ENCODE results near the gene C4orf36.

C4orf36 gene

DNA sequence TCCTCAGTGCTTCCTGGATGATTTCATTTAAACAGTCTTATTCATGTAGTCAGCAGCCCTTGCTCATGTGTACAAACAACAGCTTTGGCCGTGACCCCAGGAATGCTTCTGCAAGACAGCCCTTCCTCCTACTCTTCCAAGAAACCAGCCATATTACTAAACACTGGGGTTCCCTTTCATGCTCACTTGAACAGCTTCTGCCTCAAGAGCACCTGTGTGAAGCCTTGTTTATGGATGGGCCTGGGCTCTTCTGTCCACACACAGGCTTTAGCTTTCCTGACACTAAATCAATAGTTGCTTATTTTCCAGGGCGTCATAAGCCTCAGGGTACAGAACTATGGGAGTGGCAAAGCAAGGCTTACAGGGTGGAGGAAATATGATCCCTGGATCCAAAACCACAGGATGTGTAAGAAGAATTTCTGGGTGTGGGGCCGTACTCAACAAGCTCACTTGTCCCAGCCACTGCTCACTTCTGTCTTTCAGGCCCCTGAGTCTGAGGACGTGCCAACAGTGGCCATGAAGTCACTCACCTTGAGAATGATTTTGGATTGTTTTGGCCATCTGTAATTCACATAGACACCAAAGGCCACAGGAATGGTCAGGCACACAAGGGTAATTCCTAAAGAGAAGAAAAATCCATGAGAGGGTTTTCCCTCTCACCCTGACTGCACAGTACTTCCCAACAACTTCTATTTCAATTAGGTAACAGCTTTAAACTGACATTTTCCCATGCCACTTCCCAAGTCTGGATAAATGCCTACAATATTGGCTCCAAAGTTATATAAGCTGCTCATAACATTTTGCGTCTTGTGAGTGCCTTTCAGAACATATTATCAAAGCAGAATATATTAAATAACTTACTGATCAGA, 60.7 kb downstream of the C4orf36 start:
- CTCF ChIA-PET, result interaction anchor here (0.6 to 1.3 kb wide), 3 partner anchors 9 to 479 kb away, joined by 3 read pairs; no protein-coding TSS in a partner anchor
- DNase-seq (ENCODE audit: extremely low spot score), result peak; percentile 36
- TF ChIP-seq TARDBP (IDR thresholded peaks at IDR 0.05) (no peak), ARNT (IDR thresholded peaks at IDR 0.05) (no peak), FOXM1 (IDR thresholded peaks at IDR 0.05; ENCODE audit: borderline replicate concordance) (no peak), FOXK2 (IDR thresholded peaks at IDR 0.05) (no peak), BHLHE40 (IDR thresholded peaks at IDR 0.05; ENCODE audit: borderline replicate concordance) (no peak), ELF4 (IDR thresholded peaks at IDR 0.05) (no peak), ZNF384 (IDR thresholded peaks at IDR 0.05) (no peak), SUZ12 (IDR thresholded peaks at IDR 0.05) (no peak), SP1 (IDR thresholded peaks at IDR 0.05) (no peak), CTBP1 (IDR thresholded peaks at IDR 0.05; ENCODE audit: borderline replicate concordance) (no peak), HDGF (IDR thresholded peaks at IDR 0.05; ENCODE audit: borderline replicate concordance) (no peak), NFRKB (IDR thresholded peaks at IDR 0.05) (no peak), FOXA1 (IDR thresholded peaks at IDR 0.05) (no peak), LEF1 (IDR thresholded peaks at IDR 0.05; ENCODE audit: borderline replicate concordance) (no peak), L3MBTL2 (conservative IDR thresholded peaks at IDR 0.05) (no peak)
- TF ChIP-seq, protein P1, sequence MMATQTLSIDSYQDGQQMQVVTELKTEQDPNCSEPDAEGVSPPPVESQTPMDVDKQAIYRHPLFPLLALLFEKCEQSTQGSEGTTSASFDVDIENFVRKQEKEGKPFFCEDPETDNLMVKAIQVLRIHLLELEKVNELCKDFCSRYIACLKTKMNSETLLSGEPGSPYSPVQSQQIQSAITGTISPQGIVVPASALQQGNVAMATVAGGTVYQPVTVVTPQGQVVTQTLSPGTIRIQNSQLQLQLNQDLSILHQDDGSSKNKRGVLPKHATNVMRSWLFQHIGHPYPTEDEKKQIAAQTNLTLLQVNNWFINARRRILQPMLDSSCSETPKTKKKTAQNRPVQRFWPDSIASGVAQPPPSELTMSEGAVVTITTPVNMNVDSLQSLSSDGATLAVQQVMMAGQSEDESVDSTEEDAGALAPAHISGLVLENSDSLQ (IDR thresholded peaks at IDR 0.05), result no peak
- POLR2A ChIA-PET, result interaction anchor here (1.2 kb wide), 1 partner anchor 60 kb away, joined by 3 read pairs; no protein-coding TSS in a partner anchor
